ENCODE results near the gene NRXN3. TPM values are rescaled to one million over a fixed set of nuclear protein-coding genes. Genes with fewer than 3 reads are reported as not detected.
A peak's percentile ranks its signal among the peaks of the same experiment; 100 is the strongest.

Gene NRXN3
- total and polyA plus RNA-seq, 2 experiments from 2014 or later = 0.08 to 0.11 TPM

DNA sequence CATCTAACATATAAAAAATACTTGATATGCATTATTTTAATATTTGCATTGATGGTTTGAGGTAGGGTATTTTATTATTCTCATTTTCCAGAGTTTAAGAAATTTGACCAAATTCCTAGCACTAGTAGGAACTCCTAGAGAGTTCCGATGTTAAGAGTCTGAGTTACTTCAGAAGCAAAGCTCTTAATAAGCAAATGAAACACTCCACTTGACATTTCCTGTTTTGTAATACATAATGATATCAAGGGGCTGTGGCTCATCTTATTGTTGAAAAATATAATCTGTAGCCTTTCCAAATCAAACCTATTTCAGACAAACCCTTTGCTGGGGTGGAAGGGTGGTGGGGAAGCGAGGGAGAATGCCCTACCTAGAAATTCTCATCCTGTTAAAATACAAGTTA lies 1685.6 kb downstream of the NRXN3 start:
- in situ Hi-C loops (cut with MboI) = no loop called here
- H3K79me2 ChIP-seq (ENCODE audit: insufficient read depth) = no peaks in the 10 kb centered on the region
- H3K9me2 ChIP-seq (ENCODE audit: insufficient read depth) = no peaks in the 10 kb centered on the region
- no peaks in the 10 kb centered on the region for H3F3A ChIP-seq (ENCODE audit: insufficient read depth)
- H3K9me3 ChIP-seq (ENCODE audit: low read depth) = no peaks in the 10 kb centered on the region
- H3K27ac ChIP-seq = no peak overlapping the region
- TF ChIP-seq EZH2phosphoT487 (IDR thresholded peaks at IDR 0.05; ENCODE audit: insufficient read depth, low read depth) (no peak), EZH2 (IDR thresholded peaks at IDR 0.05; ENCODE audit: insufficient read depth, poor library complexity, severe bottlenecking) (no peak)
- no peak overlapping the region for H3K4me3 ChIP-seq
- H3K4me1 ChIP-seq (ENCODE audit: insufficient read depth) = no peaks in the 10 kb centered on the region
- H4K20me1 ChIP-seq (ENCODE audit: insufficient read depth) = no peaks in the 10 kb centered on the region
- no peak overlapping the region for H3K4me2 ChIP-seq (ENCODE audit: unreplicated experiment)
- H2AFZ ChIP-seq = no peak overlapping the region
- H3K27me3 ChIP-seq (replicated peaks; ENCODE audit: insufficient read depth) = no peaks in the 10 kb centered on the region
- 58 to 61% methylated on average over 2 of the region's 2 CpGs for WGBS, 2 experiments (ENCODE audit: low coverage in 1 of 2, low lambda C conversion rate in 2 of 2, missing lambda C conversion rate in 2 of 2)
- no peak overlapping the region for H3K9ac ChIP-seq
- no peak for DNase-seq
- no peaks in the 10 kb centered on the region for H3K36me3 ChIP-seq (ENCODE audit: low read depth)

DNA sequence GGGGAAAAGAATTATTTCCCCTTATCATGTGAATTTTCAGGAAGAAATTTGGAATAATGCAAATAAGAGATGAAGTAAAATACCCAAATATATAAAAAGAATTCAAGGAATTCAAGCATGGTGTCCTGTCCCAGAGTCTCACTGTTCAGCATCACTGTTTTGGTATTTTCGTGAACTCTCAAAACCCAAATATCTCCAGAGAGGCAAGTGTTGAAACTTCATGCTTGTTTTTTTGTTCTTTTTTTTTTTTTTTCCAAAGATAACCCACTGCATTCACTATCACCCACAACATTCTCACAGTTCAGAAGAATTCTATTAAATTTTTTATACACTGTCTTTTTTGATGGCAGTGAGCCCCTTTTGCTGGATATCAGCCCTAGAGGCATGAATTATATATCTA lies 1686.2 kb downstream of the NRXN3 start:
- TF ChIP-seq EZH2 (IDR thresholded peaks at IDR 0.05; ENCODE audit: insufficient read depth, poor library complexity, severe bottlenecking) = no peak
- no peak for TF ChIP-seq EZH2phosphoT487 (IDR thresholded peaks at IDR 0.05; ENCODE audit: insufficient read depth, low read depth)
- Histone ChIP-seq H3K9ac (no peak overlapping the region), H3K27ac (no peak overlapping the region), H3K9me3 (ENCODE audit: low read depth) (no peaks in the 10 kb centered on the region), H3K9me2 (ENCODE audit: insufficient read depth) (no peaks in the 10 kb centered on the region), H3F3A (ENCODE audit: insufficient read depth) (no peaks in the 10 kb centered on the region), H4K20me1 (ENCODE audit: insufficient read depth) (no peaks in the 10 kb centered on the region), H3K27me3 (replicated peaks; ENCODE audit: insufficient read depth) (no peaks in the 10 kb centered on the region), H3K4me1 (ENCODE audit: insufficient read depth) (no peaks in the 10 kb centered on the region), H2AFZ (no peak overlapping the region), H3K4me3 (no peak overlapping the region), H3K4me2 (ENCODE audit: unreplicated experiment) (no peak overlapping the region), H3K79me2 (ENCODE audit: insufficient read depth) (no peaks in the 10 kb centered on the region), H3K36me3 (ENCODE audit: low read depth) (no peaks in the 10 kb centered on the region)
- in situ Hi-C loops (cut with MboI) = no loop called here
- WGBS, 2 experiments (ENCODE audit: low coverage in 1 of 2, low lambda C conversion rate in 2 of 2, missing lambda C conversion rate in 2 of 2) = 42 to 51% methylated on average over 1 of the region's 1 CpG
- peak; percentile 1 for DNase-seq

- H3K9me2 ChIP-seq (ENCODE audit: insufficient read depth) = no peaks in the 10 kb centered on the region
- WGBS, 2 experiments (ENCODE audit: low coverage in 1 of 2, low lambda C conversion rate in 2 of 2, missing lambda C conversion rate in 2 of 2) = 52 to 65% methylated on average over 9 of the region's 9 CpGs
- in situ Hi-C loops (cut with MboI) = no loop called here
- no peaks in the 10 kb centered on the region for H3F3A ChIP-seq (ENCODE audit: insufficient read depth)
- H3K36me3 ChIP-seq (ENCODE audit: low read depth) = no peaks in the 10 kb centered on the region
- no peak for DNase-seq
- H3K4me2 ChIP-seq (ENCODE audit: unreplicated experiment) = no peak overlapping the region
- H3K4me3 ChIP-seq = no peak overlapping the region
- no peak overlapping the region for H3K9ac ChIP-seq
- H4K20me1 ChIP-seq (ENCODE audit: insufficient read depth) = no peaks in the 10 kb centered on the region
- H3K4me1 ChIP-seq (ENCODE audit: insufficient read depth) = no peaks in the 10 kb centered on the region
- H3K79me2 ChIP-seq (ENCODE audit: insufficient read depth) = no peaks in the 10 kb centered on the region
- H3K27ac ChIP-seq = no peak overlapping the region
- no peaks in the 10 kb centered on the region for H3K27me3 ChIP-seq (replicated peaks; ENCODE audit: insufficient read depth)
- H2AFZ ChIP-seq = no peak overlapping the region
- H3K9me3 ChIP-seq (ENCODE audit: low read depth) = no peaks in the 10 kb centered on the region
- TF ChIP-seq EZH2 (IDR thresholded peaks at IDR 0.05; ENCODE audit: insufficient read depth, poor library complexity, severe bottlenecking) = no peak
- TF ChIP-seq EZH2phosphoT487 (IDR thresholded peaks at IDR 0.05; ENCODE audit: insufficient read depth, low read depth) = no peak
Observed at GRCh38 chr14:79861111-79861510, 1690.9 kb downstream of the NRXN3 start.

DNA sequence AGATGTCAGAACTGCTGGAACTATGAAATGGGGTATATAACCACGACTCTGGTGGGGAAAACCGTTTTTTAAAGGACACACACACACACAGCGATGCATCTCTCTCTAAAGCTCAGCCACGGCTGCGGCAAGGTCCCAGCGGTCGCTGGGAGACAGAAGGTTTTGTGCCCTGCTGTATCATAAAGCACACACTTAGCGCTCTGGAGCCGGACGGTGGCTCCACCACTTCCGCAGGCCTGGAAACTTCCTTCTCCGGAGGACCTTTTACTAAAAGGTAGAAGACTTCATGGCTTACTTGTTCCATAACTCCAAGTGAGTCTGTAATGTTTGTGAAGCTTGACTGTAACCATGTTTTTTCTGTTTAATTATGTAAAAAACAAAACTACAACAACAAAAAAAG lies 1691.9 kb downstream of the NRXN3 start:
- Histone ChIP-seq H3F3A (ENCODE audit: insufficient read depth) (no peaks in the 10 kb centered on the region), H3K27ac (no peak overlapping the region), H3K4me3 (no peak overlapping the region), H4K20me1 (ENCODE audit: insufficient read depth) (no peaks in the 10 kb centered on the region), H3K27me3 (replicated peaks; ENCODE audit: insufficient read depth) (no peaks in the 10 kb centered on the region), H3K9me2 (ENCODE audit: insufficient read depth) (no peaks in the 10 kb centered on the region), H3K36me3 (ENCODE audit: low read depth) (no peaks in the 10 kb centered on the region), H3K4me2 (ENCODE audit: unreplicated experiment) (no peak overlapping the region), H2AFZ (no peak overlapping the region), H3K4me1 (ENCODE audit: insufficient read depth) (no peaks in the 10 kb centered on the region), H3K9me3 (ENCODE audit: low read depth) (no peaks in the 10 kb centered on the region), H3K79me2 (ENCODE audit: insufficient read depth) (no peaks in the 10 kb centered on the region), H3K9ac (no peak overlapping the region)
- in situ Hi-C loops (cut with MboI) = no loop called here
- TF ChIP-seq EZH2phosphoT487 (IDR thresholded peaks at IDR 0.05; ENCODE audit: insufficient read depth, low read depth) (no peak), EZH2 (IDR thresholded peaks at IDR 0.05; ENCODE audit: insufficient read depth, poor library complexity, severe bottlenecking) (no peak)
- 78% methylated on average over 12 of the region's 12 CpGs for WGBS, 2 experiments (ENCODE audit: low coverage in 1 of 2, low lambda C conversion rate in 2 of 2, missing lambda C conversion rate in 2 of 2)
- no peak for DNase-seq

GRCh38 chr14:79871136-79871535 lies 1701.0 kb downstream of the NRXN3 start:
- H3K9me2 ChIP-seq (ENCODE audit: insufficient read depth) = no peaks in the 10 kb centered on the region
- no peaks in the 10 kb centered on the region for H3K36me3 ChIP-seq (ENCODE audit: low read depth)
- H4K20me1 ChIP-seq (ENCODE audit: insufficient read depth) = no peaks in the 10 kb centered on the region
- H3K9ac ChIP-seq = no peak overlapping the region
- no peaks in the 10 kb centered on the region for H3K9me3 ChIP-seq (ENCODE audit: low read depth)
- H3K79me2 ChIP-seq (ENCODE audit: insufficient read depth) = no peaks in the 10 kb centered on the region
- H3K4me1 ChIP-seq (ENCODE audit: insufficient read depth) = no peaks in the 10 kb centered on the region
- H3K27ac ChIP-seq = no peak overlapping the region
- WGBS, 2 experiments (ENCODE audit: low coverage in 1 of 2, low lambda C conversion rate in 2 of 2, missing lambda C conversion rate in 2 of 2) = 62 to 63% methylated on average over 1 of the region's 1 CpG
- no peaks in the 10 kb centered on the region for H3F3A ChIP-seq (ENCODE audit: insufficient read depth)
- no peak overlapping the region for H2AFZ ChIP-seq
- H3K4me2 ChIP-seq (ENCODE audit: unreplicated experiment) = no peak overlapping the region
- in situ Hi-C loops (cut with MboI) = no loop called here
- TF ChIP-seq EZH2 (IDR thresholded peaks at IDR 0.05; ENCODE audit: insufficient read depth, poor library complexity, severe bottlenecking) (no peak), EZH2phosphoT487 (IDR thresholded peaks at IDR 0.05; ENCODE audit: insufficient read depth, low read depth) (no peak)
- no peaks in the 10 kb centered on the region for H3K27me3 ChIP-seq (replicated peaks; ENCODE audit: insufficient read depth)
- H3K4me3 ChIP-seq = no peak overlapping the region
- no peak for DNase-seq
